Effector memory CD8-positive, alpha-beta T cell (primary cell): Measurements from ENCODE around the gene GGT5.
"Not testable (repeated sequence)": the region's sequence is repeated elsewhere in the genome, so short reads cannot be mapped to it uniquely, and the experiment has no call there.

Experiments
- ATAC-seq: fragments of 150-1000 bp; cut with Tn5 transposase; replicated peaks from 2 replicates; pipeline ENCODE4 v1.10.0; 2021; ENCODE audit warnings: mild to moderate bottlenecking, moderate library complexity
- DNase-seq, 3 experiments: peaks; one replicate each; pipeline ENCODE4 v3.0.0; 2021
- H3K27ac Mint-ChIP-seq, 2 donors: one replicate each; pipeline ENCODE4 v1.8.0; 2022; ENCODE audit warnings: mild to moderate bottlenecking in 2 of 2, mixed read lengths in 2 of 2, moderate library complexity in 2 of 2
- H3K27me3 Mint-ChIP-seq, 2 donors: one replicate each; pipeline ENCODE4 v1.8.0; 2022; ENCODE audit warnings: mixed read lengths in 2 of 2
- H3K36me3 Mint-ChIP-seq: one replicate; pipeline ENCODE4 v1.8.0; 2022; ENCODE audit warnings: mild to moderate bottlenecking, moderate library complexity, mixed read lengths; ENCODE audit not compliant: insufficient read depth
- H3K4me1 Mint-ChIP-seq, 2 donors: one replicate each; pipeline ENCODE4 v1.8.0; 2022; ENCODE audit warnings: low read depth in 2 of 2, mixed read lengths in 2 of 2
- H3K4me3 Mint-ChIP-seq, 2 donors: one replicate each; pipeline ENCODE4 v1.8.0; 2022; ENCODE audit warnings: mild to moderate bottlenecking in 2 of 2, mixed read lengths in 2 of 2, moderate library complexity in 2 of 2
- H3K9me3 Mint-ChIP-seq, 2 donors: one replicate each; pipeline ENCODE4 v1.8.0; 2022; ENCODE audit warnings: mixed read lengths in 2 of 2

GGT5 gene

DNA sequence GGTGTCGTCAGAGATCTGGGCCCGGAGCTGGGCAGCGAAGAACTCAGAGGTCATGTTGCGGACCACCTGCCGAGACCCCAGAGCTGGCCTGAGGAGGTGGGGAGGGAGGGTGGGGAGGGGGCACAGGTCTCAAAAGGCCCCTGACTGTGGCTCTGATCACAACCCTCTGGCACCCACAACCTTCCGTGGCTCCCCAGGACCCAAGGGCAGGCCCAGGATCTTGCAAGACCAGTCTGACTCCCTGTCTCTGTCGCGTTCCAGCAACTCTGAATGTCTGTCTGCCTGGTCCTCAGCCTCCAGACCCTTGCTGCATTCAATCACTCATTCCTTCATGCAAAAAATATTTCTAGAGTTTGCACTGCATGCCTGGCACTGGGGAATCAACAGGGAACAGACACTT lies 4.5 kb upstream of the GGT5 start:
- H3K36me3 Mint-ChIP-seq, H3K27ac Mint-ChIP-seq, H3K4me1 Mint-ChIP-seq, ATAC-seq, H3K4me3 Mint-ChIP-seq, DNase-seq, H3K9me3 Mint-ChIP-seq, H3K27me3 Mint-ChIP-seq: not testable (repeated sequence)

DNA sequence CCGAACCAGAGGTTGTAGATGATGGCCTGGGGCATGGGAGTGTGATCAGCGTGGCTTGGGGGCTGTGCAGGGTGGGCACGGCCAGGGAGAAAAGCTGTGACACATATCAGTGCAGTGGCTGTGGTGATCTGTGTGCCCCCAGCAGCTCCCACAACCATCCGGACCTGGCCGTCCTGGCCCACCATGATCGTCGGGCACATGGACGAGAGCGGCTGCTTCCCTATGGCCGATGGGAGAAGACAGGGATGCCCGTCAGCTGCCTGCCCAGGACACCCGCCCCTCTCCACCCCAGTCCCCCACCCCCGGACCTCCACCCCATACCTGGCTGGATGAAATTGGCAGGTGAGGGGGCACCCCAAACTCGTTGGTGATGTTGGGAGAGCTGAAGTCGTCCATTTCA lies 3.7 kb upstream of the GGT5 start:
- not testable (repeated sequence) for DNase-seq, H3K9me3 Mint-ChIP-seq, H3K27me3 Mint-ChIP-seq, H3K27ac Mint-ChIP-seq, H3K36me3 Mint-ChIP-seq, H3K4me1 Mint-ChIP-seq, ATAC-seq, H3K4me3 Mint-ChIP-seq

- Mint-ChIP-seq H3K9me3 (no peaks in the 10 kb centered on the region), H3K4me3 (no peak overlapping the region), H3K4me1 (peaks cover 11 to 13% of the 10 kb centered on the region in 2 donors), H3K36me3 (no peaks in the 10 kb centered on the region), H3K27ac (peak overlapping the region in 1 of 2 donors; percentile 8), H3K27me3 (no peaks in the 10 kb centered on the region)
- peak; percentile 32 to 37 (median 36) for DNase-seq
- ATAC-seq: peak; percentile 66
Measured at GRCh38 chr22:24247564-24248344, 2.9 kb upstream of the GGT5 start.

DNA sequence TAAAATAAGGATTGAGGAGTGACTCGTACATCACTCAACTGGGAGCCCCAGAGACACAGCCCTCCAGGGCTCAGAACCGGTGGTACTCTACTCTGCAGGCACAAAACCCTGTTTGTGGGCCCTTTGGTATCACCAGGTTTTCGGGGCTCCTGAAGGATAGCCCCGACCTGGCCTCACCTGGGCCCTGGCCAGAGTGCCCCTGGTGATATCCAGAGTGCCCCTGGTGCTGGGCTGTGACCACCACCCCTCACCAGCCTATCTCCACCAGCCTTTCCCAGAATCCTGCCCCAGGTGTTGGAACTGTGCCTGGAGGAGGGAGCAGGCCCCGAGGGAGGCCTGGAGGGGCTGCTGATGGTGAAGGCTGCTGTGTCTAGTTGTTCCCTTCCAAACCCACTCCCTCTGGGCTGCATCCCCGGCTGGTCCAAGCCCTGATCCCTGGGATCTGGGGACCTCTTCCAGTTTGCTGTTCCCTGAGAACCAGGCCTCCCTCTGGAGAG lies 2.2 kb upstream of the GGT5 start:
- Mint-ChIP-seq H3K36me3 (no peaks in the 10 kb centered on the region), H3K4me3 (no peak overlapping the region), H3K4me1 (peaks cover 17 to 18% of the 10 kb centered on the region in 2 donors), H3K27ac (peak overlapping the region in 1 of 2 donors; percentile 8), H3K9me3 (no peaks in the 10 kb centered on the region), H3K27me3 (no peaks in the 10 kb centered on the region)
- DNase-seq (no peak), ATAC-seq (no peak)

GRCh38 chr22:24245584-24246561 lies 991 bp upstream of the GGT5 start:
- H3K27me3 Mint-ChIP-seq, H3K27ac Mint-ChIP-seq, H3K36me3 Mint-ChIP-seq, H3K4me3 Mint-ChIP-seq, ATAC-seq, DNase-seq, H3K9me3 Mint-ChIP-seq: not testable (repeated sequence)
- H3K4me1 Mint-ChIP-seq: peaks cover 18 to 19% of the 10 kb centered on the region in 2 donors

DNA sequence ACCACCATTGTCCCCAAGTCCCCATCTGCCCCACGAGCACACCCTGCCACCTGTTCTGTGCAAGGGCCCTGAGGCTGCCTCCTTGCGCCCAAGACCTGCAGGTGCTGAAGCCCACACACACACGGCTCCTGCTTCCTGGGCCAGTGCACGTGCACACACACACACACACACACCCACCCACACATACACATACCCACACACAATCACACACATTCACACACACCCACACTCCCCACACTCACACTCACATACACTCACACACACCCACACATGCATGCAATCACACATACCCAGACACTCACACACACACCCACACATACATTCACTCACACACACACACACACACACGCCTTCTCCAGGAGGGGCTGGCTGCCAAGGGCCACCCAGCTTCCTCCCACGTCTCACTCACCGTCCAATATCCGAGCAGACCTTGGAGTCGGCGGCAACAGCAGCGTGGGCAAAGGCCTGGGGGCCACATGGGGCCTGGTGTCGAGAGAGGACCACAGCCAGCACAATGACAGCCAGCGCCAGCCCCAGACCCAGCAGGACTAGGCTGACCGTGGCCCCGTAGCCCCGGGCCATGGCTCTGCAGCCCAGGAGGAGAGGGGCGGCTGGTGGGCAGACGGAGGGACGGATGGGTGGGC lies 616 bp downstream of the GGT5 start:
- Mint-ChIP-seq H3K9me3 (no peaks in the 10 kb centered on the region), H3K27me3 (no peaks in the 10 kb centered on the region), H3K4me1 (peaks cover 18 to 19% of the 10 kb centered on the region in 2 donors), H3K36me3 (no peaks in the 10 kb centered on the region), H3K4me3 (peak overlapping the region in 1 of 2 donors; percentile 27), H3K27ac (peak overlapping the region in 1 of 2 donors; percentile 74)
- no peak for DNase-seq
- no peak for ATAC-seq

DNA sequence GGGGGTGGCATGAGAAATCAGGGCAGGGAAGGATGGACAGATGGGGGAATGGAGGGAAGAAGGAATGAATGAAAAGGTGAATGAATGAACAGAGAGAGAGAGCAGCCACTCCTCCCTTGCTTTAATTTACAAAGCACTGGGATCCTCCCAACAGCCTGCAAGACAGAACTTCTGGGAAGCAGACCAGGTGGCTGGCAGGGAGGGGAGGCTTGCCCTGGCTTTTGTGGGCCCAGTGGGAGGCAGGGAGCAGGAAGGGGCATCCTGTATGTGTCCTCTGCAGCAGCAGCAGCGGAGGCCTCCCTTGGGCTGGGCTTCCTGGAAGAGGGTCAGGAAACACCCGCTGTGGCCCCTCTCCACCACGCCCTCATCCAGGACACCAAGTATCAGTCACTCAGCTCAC lies 1.5 kb downstream of the GGT5 start:
- H3K9me3 Mint-ChIP-seq, ATAC-seq, H3K36me3 Mint-ChIP-seq, DNase-seq, H3K27me3 Mint-ChIP-seq: not testable (repeated sequence)
- H3K4me3 Mint-ChIP-seq: peak overlapping the region; percentile 65 to 79
- H3K27ac Mint-ChIP-seq: peak overlapping the region in 1 of 2 donors; percentile 81
- H3K4me1 Mint-ChIP-seq: peaks cover 18 to 19% of the 10 kb centered on the region in 2 donors

- not testable (repeated sequence) for H3K36me3 Mint-ChIP-seq
Measured at GRCh38 chr22:24240985-24241692, 3.7 kb downstream of the GGT5 start.

GRCh38 chr22:24240381-24240780 lies 4.5 kb downstream of the GGT5 start:
- Mint-ChIP-seq H3K4me1 (peaks cover 18 to 19% of the 10 kb centered on the region in 2 donors), H3K27ac (no peak overlapping the region), H3K9me3 (no peaks in the 10 kb centered on the region), H3K4me3 (no peak overlapping the region), H3K27me3 (no peaks in the 10 kb centered on the region), H3K36me3 (no peaks in the 10 kb centered on the region)
- DNase-seq (no peak), ATAC-seq (no peak)

More at GRCh38 chr22:24240985-24241692, 3.7 kb downstream of the GGT5 start:
- H3K4me3 Mint-ChIP-seq, ATAC-seq, DNase-seq, H3K27me3 Mint-ChIP-seq, H3K9me3 Mint-ChIP-seq: not testable (repeated sequence)
- H3K4me1 Mint-ChIP-seq: peaks cover 18 to 19% of the 10 kb centered on the region in 2 donors
- peak overlapping the region in 1 of 2 donors; percentile 86 for H3K27ac Mint-ChIP-seq

DNA sequence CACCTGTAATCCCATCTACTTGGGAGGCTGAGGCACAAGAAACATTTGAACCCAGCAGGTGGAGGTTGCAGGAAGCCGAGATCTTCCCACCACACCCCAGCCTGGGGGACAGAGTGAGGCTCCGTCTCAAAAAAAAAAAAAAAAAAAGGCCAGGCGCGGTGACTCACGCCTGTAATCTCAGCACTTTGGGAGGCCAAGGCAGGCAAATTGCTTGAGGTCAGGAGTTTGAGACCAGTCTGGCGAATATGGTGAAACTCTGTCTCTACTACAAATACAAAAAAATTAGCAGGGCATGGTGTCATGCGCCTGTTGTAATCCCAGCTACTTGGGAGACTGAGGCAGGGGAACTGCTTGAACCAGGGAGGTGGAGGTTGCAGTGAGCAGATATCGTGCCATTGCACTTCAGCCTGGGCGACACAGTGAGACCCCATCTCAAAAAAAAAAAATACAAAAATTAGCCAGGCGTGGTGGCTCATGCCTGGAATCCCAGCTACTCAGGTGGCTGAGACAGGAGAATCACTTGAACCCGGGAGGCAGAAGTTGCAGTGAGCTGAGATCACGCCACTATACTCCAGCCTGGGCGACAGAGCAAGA lies 6.7 kb downstream of the GGT5 start:
- not testable (repeated sequence) for DNase-seq, H3K36me3 Mint-ChIP-seq, H3K27ac Mint-ChIP-seq, ATAC-seq, H3K4me3 Mint-ChIP-seq, H3K27me3 Mint-ChIP-seq, H3K9me3 Mint-ChIP-seq
- peaks cover 10 to 13% of the 10 kb centered on the region in 2 donors for H3K4me1 Mint-ChIP-seq

GRCh38 chr22:24236656-24237055 lies 8.2 kb downstream of the GGT5 start:
- Mint-ChIP-seq H3K27ac (no peak overlapping the region), H3K27me3 (no peaks in the 10 kb centered on the region), H3K36me3 (no peaks in the 10 kb centered on the region), H3K4me3 (no peak overlapping the region), H3K4me1 (no peaks in the 10 kb centered on the region), H3K9me3 (no peaks in the 10 kb centered on the region)
- ATAC-seq: no peak
- DNase-seq: no peak

DNA sequence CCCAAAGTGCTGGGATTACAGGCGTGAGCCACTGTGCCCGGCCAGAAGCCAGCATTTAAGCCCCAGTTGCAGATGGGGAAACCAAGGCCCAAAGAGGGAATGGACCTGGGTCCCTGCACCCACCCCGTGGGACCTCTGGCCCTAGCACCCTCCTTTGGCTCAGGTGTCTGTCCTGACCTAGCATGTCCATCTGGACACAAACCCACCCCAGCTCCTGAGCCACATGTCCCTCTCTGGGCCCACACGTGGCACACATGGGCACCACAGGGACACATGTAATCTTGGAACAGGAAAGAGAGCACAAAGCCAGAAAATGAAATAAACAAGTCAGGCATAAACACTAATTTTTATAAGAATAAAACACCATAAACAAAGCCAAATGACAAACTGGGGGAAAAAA lies 9.6 kb downstream of the GGT5 start:
- H3K36me3 Mint-ChIP-seq: no peaks in the 10 kb centered on the region
- H3K4me1 Mint-ChIP-seq: peaks cover 2 to 3% of the 10 kb centered on the region in 2 donors
- H3K27me3 Mint-ChIP-seq: peaks cover 0 to 4% of the 10 kb centered on the region in 2 donors
- ATAC-seq (no peak), DNase-seq (no peak)
- H3K9me3 Mint-ChIP-seq: no peaks in the 10 kb centered on the region
- no peak overlapping the region for H3K4me3 Mint-ChIP-seq
- no peak overlapping the region for H3K27ac Mint-ChIP-seq
